ENCODE measurements around the gene RPRD1B. TPM values are rescaled to one million over a fixed set of nuclear protein-coding genes. Genes with fewer than 3 reads are reported as not detected.
A peak's percentile ranks its signal among the peaks of the same experiment; 100 is the strongest.

RPRD1B gene
- total RNA-seq, 1 donor from 2014 or later: 16.4 TPM

DNA sequence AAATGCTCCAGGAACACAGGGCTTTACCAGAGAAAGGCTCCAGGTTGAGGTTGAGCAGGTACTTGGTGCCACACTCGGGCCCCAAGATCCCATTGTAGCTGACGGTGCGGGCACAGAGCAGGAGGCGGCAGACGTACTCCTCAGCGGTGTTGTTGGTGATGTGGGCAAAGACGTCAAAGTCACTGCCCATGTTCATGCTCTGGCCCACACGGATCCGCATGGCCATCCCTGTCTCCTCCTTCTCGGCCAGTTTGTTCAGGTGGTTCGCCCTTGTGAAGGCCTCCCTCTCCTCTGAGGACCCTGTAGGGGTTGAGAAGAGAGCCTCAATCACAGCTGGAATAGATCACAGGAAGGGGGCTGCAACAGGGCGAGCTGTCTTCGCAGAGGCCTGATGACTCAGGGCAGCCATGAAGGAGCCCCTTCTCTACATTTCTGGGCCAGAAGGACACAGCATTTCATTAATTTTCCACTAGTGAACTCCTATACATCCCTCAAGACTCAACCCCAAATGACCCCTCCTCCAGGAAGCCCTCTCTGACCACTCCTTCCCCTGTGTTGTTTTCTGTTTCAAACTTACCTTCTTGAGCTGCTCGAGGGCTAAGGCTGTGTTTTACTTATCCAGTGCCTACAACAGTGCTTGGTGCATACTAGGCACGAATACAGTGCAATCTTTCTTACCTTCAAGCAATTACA lies 104.7 kb downstream of the RPRD1B start:
- Histone ChIP-seq H3K4me3 (no peak overlapping the region), H3K27me3 (no peaks in the 10 kb centered on the region), H3K4me1 (peaks cover 3 to 16% of the 10 kb centered on the region in 2 donors), H3K27ac (peak overlapping the region in 1 of 2 donors; percentile 9), H3K9me3 (no peaks in the 10 kb centered on the region), H3K36me3 (peaks cover 71 to 82% of the 10 kb centered on the region in 2 donors)
- intact Hi-C loops (cut with DNase I): no loop called here
- TF ChIP-seq CTCF (IDR thresholded peaks at IDR 0.05): no peak
- no peak for DNase-seq (ENCODE audit: low spot score in 2 of 2)

GRCh38 chr20:38139156-38139912 lies 105.8 kb downstream of the RPRD1B start:
- Histone ChIP-seq H3K4me1 (peaks cover 4 to 18% of the 10 kb centered on the region in 2 donors), H3K9me3 (no peaks in the 10 kb centered on the region), H3K27me3 (no peaks in the 10 kb centered on the region), H3K4me3 (no peak overlapping the region), H3K27ac (no peak overlapping the region), H3K36me3 (peaks cover 73 to 74% of the 10 kb centered on the region in 2 donors)
- TF ChIP-seq CTCF (IDR thresholded peaks at IDR 0.05): no peak
- intact Hi-C loops (cut with DNase I): no loop called here
- peak in 1 of 2 donors; percentile 4 for DNase-seq (ENCODE audit: low spot score in 2 of 2)

DNA sequence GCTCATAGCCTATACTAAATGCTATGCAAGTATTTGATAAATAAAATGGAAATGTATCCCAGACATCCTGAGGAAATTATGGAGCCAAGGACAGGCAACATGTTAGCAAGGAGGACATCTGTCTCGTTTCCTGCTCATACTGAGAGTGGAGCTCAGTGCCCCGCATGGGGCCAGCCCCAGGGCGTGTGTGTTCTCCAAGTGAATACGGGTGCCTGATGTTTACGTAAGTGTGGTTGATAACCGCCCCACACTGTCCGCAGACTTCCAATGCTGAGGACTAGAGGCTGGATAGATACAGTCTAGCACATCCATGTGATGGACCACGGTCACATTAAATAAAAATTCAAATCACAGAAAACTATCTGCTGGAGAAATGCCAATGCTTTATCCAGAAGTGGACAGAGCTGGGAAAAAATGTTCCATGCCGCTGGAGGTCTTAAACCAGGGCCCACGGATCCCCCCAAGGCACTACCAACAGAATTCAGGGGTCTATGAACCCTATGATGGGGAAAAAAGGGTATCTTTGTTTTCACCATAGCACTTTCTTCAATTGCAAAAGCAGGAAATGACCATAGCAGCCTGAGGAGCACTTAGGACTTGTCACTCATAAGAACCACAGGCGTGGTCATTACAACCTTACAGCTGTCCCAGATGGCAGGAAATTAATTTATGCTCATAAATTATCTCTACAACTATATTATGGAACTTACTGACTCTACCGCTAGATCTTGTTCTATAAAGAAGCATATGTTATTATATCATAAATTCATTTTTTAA lies 106.6 kb downstream of the RPRD1B start:
- TF ChIP-seq CTCF (IDR thresholded peaks at IDR 0.05): no peak
- Histone ChIP-seq H3K4me1 (peaks cover 10 to 18% of the 10 kb centered on the region in 2 donors), H3K9me3 (no peaks in the 10 kb centered on the region), H3K4me3 (no peak overlapping the region), H3K27ac (peak overlapping the region in 1 of 2 donors; percentile 6), H3K36me3 (peaks cover 73 to 74% of the 10 kb centered on the region in 2 donors), H3K27me3 (no peaks in the 10 kb centered on the region)
- intact Hi-C loops (cut with DNase I): no loop called here
- no peak for DNase-seq (ENCODE audit: low spot score in 2 of 2)

GRCh38 chr20:38141204-38141888 lies 107.8 kb downstream of the RPRD1B start:
- no peak for TF ChIP-seq CTCF (IDR thresholded peaks at IDR 0.05)
- intact Hi-C loops (cut with DNase I): no loop called here
- Histone ChIP-seq H3K27me3 (no peaks in the 10 kb centered on the region), H3K4me1 (peaks cover 10 to 16% of the 10 kb centered on the region in 2 donors), H3K9me3 (no peaks in the 10 kb centered on the region), H3K4me3 (no peak overlapping the region), H3K36me3 (peaks cover 70 to 73% of the 10 kb centered on the region in 2 donors), H3K27ac (peak overlapping the region; percentile 33 to 84)
- no peak for DNase-seq (ENCODE audit: low spot score in 2 of 2)

Other genes starting within 250 kb of the RPRD1B start
- gene VSTM2L, start 130.6 kb upstream of the RPRD1B start, total RNA-seq: 1.1 TPM
- gene TTI1, start 290 bp upstream of the RPRD1B start, total RNA-seq: 18.0 TPM
- 529 TPM for gene TGM2, start 131.5 kb downstream of the RPRD1B start, total RNA-seq
- gene KIAA1755, start 227.0 kb downstream of the RPRD1B start, total RNA-seq: 15.2 TPM